GM18867 (cell line): Measurements from ENCODE around the gene TULP4.
A peak's percentile ranks its signal among the peaks of the same experiment; 100 is the strongest.

Experiments
- ATAC-seq: cut with Tn5 transposase; IDR thresholded peaks from one replicate; pipeline ENCODE4 v1.9.1; 2021; ENCODE audit warnings: mild to moderate bottlenecking, moderate library complexity; ENCODE audit not compliant: unreplicated experiment

TULP4 gene

GRCh38 chr6:158312165-158312564 is at the start of gene TULP4:
Gene TULP4 (plus strand): TSS chr6:158312465. CDS start chr6:158314017, 1,552 bp downstream.
- ATAC-seq: no peak

- ATAC-seq: no peak
Measured at GRCh38 chr6:158262755-158263154, 49.5 kb upstream of the TULP4 start.

GRCh38 chr6:158264180-158264579 is 48.1 kb upstream of the TULP4 start:
- ATAC-seq: no peak

- ATAC-seq: no peak
Measured at GRCh38 chr6:158266131-158266530, 46.1 kb upstream of the TULP4 start.

GRCh38 chr6:158268361-158269147 is 43.7 kb upstream of the TULP4 start:
- ATAC-seq: no peak

GRCh38 chr6:158269657-158270056 is 42.6 kb upstream of the TULP4 start:
- no peak for ATAC-seq

- no peak for ATAC-seq
Measured at GRCh38 chr6:158270389-158271127, 41.7 kb upstream of the TULP4 start.

GRCh38 chr6:158272324-158272723 is 39.9 kb upstream of the TULP4 start:
- ATAC-seq: no peak

GRCh38 chr6:158278004-158278403 is 34.3 kb upstream of the TULP4 start:
- no peak for ATAC-seq

- ATAC-seq: no peak
Measured at GRCh38 chr6:158279615-158280014, 32.6 kb upstream of the TULP4 start.

GRCh38 chr6:158283304-158283980 is 28.8 kb upstream of the TULP4 start:
- ATAC-seq: no peak

GRCh38 chr6:158284007-158284875 is 28.0 kb upstream of the TULP4 start:
- ATAC-seq: no peak

- no peak for ATAC-seq
Measured at GRCh38 chr6:158284876-158285655, 27.2 kb upstream of the TULP4 start.

GRCh38 chr6:158285656-158286021 is 26.6 kb upstream of the TULP4 start:
- no peak for ATAC-seq

GRCh38 chr6:158286413-158286812 is 25.9 kb upstream of the TULP4 start:
- ATAC-seq: no peak

- no peak for ATAC-seq
Measured at GRCh38 chr6:158287047-158287446, 25.2 kb upstream of the TULP4 start.

GRCh38 chr6:158290040-158290439 is 22.2 kb upstream of the TULP4 start:
- peak; percentile 63 for ATAC-seq

GRCh38 chr6:158290659-158291058 is 21.6 kb upstream of the TULP4 start:
- peak; percentile 81 for ATAC-seq

GRCh38 chr6:158292016-158292415 is 20.2 kb upstream of the TULP4 start:
- ATAC-seq: no peak

GRCh38 chr6:158293122-158293521 is 19.1 kb upstream of the TULP4 start:
- peak; percentile 51 for ATAC-seq
